ENCODE measurements around the gene PCNX2. TPM values are rescaled to one million over a fixed set of nuclear protein-coding genes. Genes with fewer than 3 reads are reported as not detected.

PCNX2 gene
- total and polyA plus RNA-seq, 2 of the 13 experiments (the other 11 are each of a cell fraction or from before 2014, with no cell fraction given), result 0.11 to 0.42 TPM

GRCh38 chr1:233295237-233295974 lies at the start of gene PCNX2 (continued):
- TF ChIP-seq NCOR1 (IDR thresholded peaks at IDR 0.05; ENCODE audit: borderline replicate concordance, low read length), result no peak
- TF ChIP-seq ZBTB33 (CRISPR knock-in tag; IDR thresholded peaks at IDR 0.05), result no peak
- TF ChIP-seq ZNF484 (CRISPR knock-in tag; IDR thresholded peaks at IDR 0.05; ENCODE audit: borderline replicate concordance, low read depth), result no peak
- no peak for TF ChIP-seq ZNF496 (CRISPR knock-in tag; IDR thresholded peaks at IDR 0.05; ENCODE audit: insufficient replicate concordance)
- TF ChIP-seq HMGXB3 (CRISPR knock-in tag; IDR thresholded peaks at IDR 0.05; ENCODE audit: borderline replicate concordance), result no peak
- TF ChIP-seq IRF2 (CRISPR knock-in tag; IDR thresholded peaks at IDR 0.05), result no peak
- no peak for TF ChIP-seq ARID3A (IDR thresholded peaks at IDR 0.05; ENCODE audit: low read depth, low read length)
- TF ChIP-seq SETDB1 (CRISPR knock-in tag; IDR thresholded peaks at IDR 0.05; ENCODE audit: borderline replicate concordance), result no peak
